H1 (cell line): ENCODE data around the gene NSDHL.

Experiments
- CTCF ChIP-seq, 3 experiments: IDR thresholded peaks; 1 replicate in 2 of 3; 2 replicates in 1 of 3; pipeline versions ENCODE4 v1.5.1 to v1.6.1; 2011; ENCODE audit warnings: low read length in 3 of 3, mild to moderate bottlenecking in 3 of 3, inconsistent platforms in 2 of 3, low read depth in 1 of 3, moderate library complexity in 1 of 3; ENCODE audit not compliant: insufficient read depth in 1 of 3; ENCODE audit errors: control extremely low read depth in 1 of 3
- EZH2 ChIP-seq: fragments of 200-600 bp; sonication (generic); IDR thresholded peaks from 2 replicates; pipeline ENCODE4 v1.7.1; 2012; ENCODE audit warnings: low read depth, mild to moderate bottlenecking, moderate library complexity, low read length, inconsistent platforms; ENCODE audit not compliant: severe bottlenecking
- GABPA ChIP-seq: IDR thresholded peaks from 2 replicates; pipeline ENCODE4 v1.6.1; 2011; ENCODE audit warnings: mild to moderate bottlenecking, low read length, moderate library complexity, borderline replicate concordance; ENCODE audit not compliant: insufficient read depth
- KDM1A ChIP-seq: fragments of 200-600, 300-600 bp; sonication (generic); IDR thresholded peaks from 2 replicates; pipeline ENCODE4 v1.7.1; 2016; ENCODE audit warnings: mild to moderate bottlenecking, low read length, borderline replicate concordance
- NRF1 ChIP-seq: IDR thresholded peaks from 2 replicates; pipeline ENCODE4 v1.6.1; 2011; ENCODE audit warnings: mild to moderate bottlenecking, low read depth, low read length, improper control_type of control experiment
- POLR2A ChIP-seq, 2 experiments: IDR thresholded peaks; 1 replicate in 1 of 2; 2 replicates in 1 of 2; pipeline ENCODE4 v1.6.1; 2011; ENCODE audit warnings: low read depth in 2 of 2, low read length in 2 of 2, mild to moderate bottlenecking in 2 of 2; ENCODE audit errors: control extremely low read depth in 1 of 2
- RAD21 ChIP-seq, 2 experiments: IDR thresholded peaks in 1 of 2; conservative IDR thresholded peaks in 1 of 2; 2 replicates each; pipeline ENCODE4 v1.6.1; 2011; ENCODE audit warnings: low read depth in 2 of 2, low read length in 2 of 2, improper control_type of control experiment in 1 of 2, inconsistent platforms in 1 of 2, mild to moderate bottlenecking in 1 of 2, moderate library complexity in 1 of 2
- ZNF274 ChIP-seq: IDR thresholded peaks from 2 replicates; pipeline ENCODE4 v1.7.0; 2012; ENCODE audit warnings: low read length, borderline replicate concordance; ENCODE audit errors: extremely low read depth

- TF ChIP-seq GABPA (no peak), KDM1A (no peak), CTCF (IDR thresholded peaks at IDR 0.05; ENCODE audit: control extremely low read depth in 1 of 3, insufficient read depth in 1 of 3, low read depth in 1 of 3, low read length in 3 of 3) (no peak), POLR2A (IDR thresholded peaks at IDR 0.05; ENCODE audit: control extremely low read depth in 1 of 2, low read depth in 2 of 2, low read length in 2 of 2) (no peak), RAD21 (IDR thresholded peaks at IDR 0.05 in 1 of 2, conservative IDR thresholded peaks at IDR 0.05 in 1 of 2; ENCODE audit: low read depth in 2 of 2, low read length in 2 of 2) (no peak), ZNF274 (no peak), EZH2 (no peak), NRF1 (no peak)
Measured at GRCh38 chrX:152798945-152799344, 31.9 kb upstream of the NSDHL start.
